IPS-15b (cell line): ENCODE results near the gene LSP1.
"Not testable (repeated sequence)": the region's sequence is repeated elsewhere in the genome, so short reads cannot be mapped to it uniquely, and the experiment has no call there.

ENCODE experiments used
- H3K27me3 ChIP-seq: one replicate; pipeline ENCODE4 v1.6.1; 2013; ENCODE audit warnings: low read length; ENCODE audit not compliant: control insufficient read depth, insufficient read depth
- H3K36me3 ChIP-seq: one replicate; pipeline ENCODE4 v1.6.1; 2013; ENCODE audit warnings: low read length; ENCODE audit not compliant: control insufficient read depth, insufficient read depth
- H3K4me1 ChIP-seq: one replicate; pipeline ENCODE4 v1.6.1; 2013; ENCODE audit warnings: mild to moderate bottlenecking, low read length; ENCODE audit not compliant: control insufficient read depth, insufficient read depth
- H3K4me3 ChIP-seq: one replicate; pipeline ENCODE4 v1.5.1; 2013; ENCODE audit warnings: low read depth, low read length
- H3K9ac ChIP-seq: one replicate; pipeline ENCODE4 v1.6.1; 2013; ENCODE audit warnings: low read depth, mild to moderate bottlenecking, low read length
- H3K9me3 ChIP-seq: one replicate; pipeline ENCODE4 v1.6.1; 2013; ENCODE audit warnings: mild to moderate bottlenecking, low read length; ENCODE audit not compliant: control insufficient read depth, insufficient read depth

Gene LSP1

DNA sequence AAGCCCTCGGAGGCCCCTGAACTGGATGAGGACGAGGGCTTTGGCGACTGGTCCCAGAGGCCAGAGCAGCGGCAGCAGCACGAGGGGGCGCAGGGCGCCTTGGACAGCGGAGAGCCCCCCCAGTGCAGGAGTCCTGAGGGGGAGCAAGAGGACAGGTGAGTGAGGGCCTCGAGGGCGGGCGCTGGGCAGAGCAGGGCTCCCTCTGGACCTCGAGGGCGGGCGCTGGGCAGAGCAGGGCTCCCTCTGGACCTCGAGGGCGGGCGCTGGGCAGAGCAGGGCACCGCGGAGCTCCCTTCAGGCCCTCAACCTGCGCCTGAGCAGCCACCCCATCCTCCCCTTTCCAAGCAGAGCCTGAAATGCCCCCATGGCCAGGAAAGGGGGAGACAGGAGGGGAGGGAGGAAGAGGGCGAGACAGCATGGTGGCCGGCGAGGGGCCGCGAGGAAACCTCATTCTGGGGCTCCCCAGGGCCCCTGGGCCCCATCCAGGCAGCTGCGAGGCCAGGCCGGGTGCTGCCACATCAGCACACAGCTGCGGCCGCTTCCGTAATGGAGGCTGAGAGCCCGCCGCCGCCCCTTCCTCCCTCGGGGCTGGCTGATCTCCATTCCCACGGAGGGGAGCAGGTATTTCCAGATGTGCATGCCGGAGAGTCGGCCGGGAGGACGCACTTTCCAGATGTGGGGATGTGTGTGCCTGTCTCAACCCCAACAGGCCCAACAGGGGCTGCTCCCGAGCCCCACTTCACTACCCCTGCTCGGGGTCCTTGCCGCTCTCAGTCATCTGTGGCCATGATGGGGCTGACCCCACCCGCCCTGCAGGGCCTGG is 28.8 kb downstream of the LSP1 start:
- no peak overlapping the region for H3K4me3 ChIP-seq
- no peaks in the 10 kb centered on the region for H3K9me3 ChIP-seq
- H3K27me3 ChIP-seq: no peaks in the 10 kb centered on the region
- H3K36me3 ChIP-seq: no peaks in the 10 kb centered on the region
- H3K4me1 ChIP-seq: no peaks in the 10 kb centered on the region
- no peak overlapping the region for H3K9ac ChIP-seq

GRCh38 chr11:1882265-1883238 is 29.7 kb downstream of the LSP1 start:
- H3K9me3 ChIP-seq: no peaks in the 10 kb centered on the region
- H3K36me3 ChIP-seq: no peaks in the 10 kb centered on the region
- peak overlapping the region; percentile 54 for H3K9ac ChIP-seq
- no peak overlapping the region for H3K4me3 ChIP-seq
- H3K4me1 ChIP-seq: no peaks in the 10 kb centered on the region
- H3K27me3 ChIP-seq: no peaks in the 10 kb centered on the region

- no peaks in the 10 kb centered on the region for H3K27me3 ChIP-seq
- H3K9ac ChIP-seq: no peak overlapping the region
- H3K9me3 ChIP-seq: no peaks in the 10 kb centered on the region
- no peaks in the 10 kb centered on the region for H3K36me3 ChIP-seq
- no peak overlapping the region for H3K4me3 ChIP-seq
- no peaks in the 10 kb centered on the region for H3K4me1 ChIP-seq
Measured at GRCh38 chr11:1883346-1884302, 30.7 kb downstream of the LSP1 start.

- Histone ChIP-seq H3K9me3 (no peaks in the 10 kb centered on the region), H3K4me3 (no peak overlapping the region), H3K9ac (no peak overlapping the region), H3K36me3 (no peaks in the 10 kb centered on the region), H3K4me1 (no peaks in the 10 kb centered on the region), H3K27me3 (no peaks in the 10 kb centered on the region)
Measured at GRCh38 chr11:1884303-1884700, 31.4 kb downstream of the LSP1 start.

- H3K4me3 ChIP-seq, H3K9me3 ChIP-seq, H3K27me3 ChIP-seq, H3K36me3 ChIP-seq, H3K4me1 ChIP-seq, H3K9ac ChIP-seq: not testable (repeated sequence)
Measured at GRCh38 chr11:1886551-1886950, 33.7 kb downstream of the LSP1 start.

DNA sequence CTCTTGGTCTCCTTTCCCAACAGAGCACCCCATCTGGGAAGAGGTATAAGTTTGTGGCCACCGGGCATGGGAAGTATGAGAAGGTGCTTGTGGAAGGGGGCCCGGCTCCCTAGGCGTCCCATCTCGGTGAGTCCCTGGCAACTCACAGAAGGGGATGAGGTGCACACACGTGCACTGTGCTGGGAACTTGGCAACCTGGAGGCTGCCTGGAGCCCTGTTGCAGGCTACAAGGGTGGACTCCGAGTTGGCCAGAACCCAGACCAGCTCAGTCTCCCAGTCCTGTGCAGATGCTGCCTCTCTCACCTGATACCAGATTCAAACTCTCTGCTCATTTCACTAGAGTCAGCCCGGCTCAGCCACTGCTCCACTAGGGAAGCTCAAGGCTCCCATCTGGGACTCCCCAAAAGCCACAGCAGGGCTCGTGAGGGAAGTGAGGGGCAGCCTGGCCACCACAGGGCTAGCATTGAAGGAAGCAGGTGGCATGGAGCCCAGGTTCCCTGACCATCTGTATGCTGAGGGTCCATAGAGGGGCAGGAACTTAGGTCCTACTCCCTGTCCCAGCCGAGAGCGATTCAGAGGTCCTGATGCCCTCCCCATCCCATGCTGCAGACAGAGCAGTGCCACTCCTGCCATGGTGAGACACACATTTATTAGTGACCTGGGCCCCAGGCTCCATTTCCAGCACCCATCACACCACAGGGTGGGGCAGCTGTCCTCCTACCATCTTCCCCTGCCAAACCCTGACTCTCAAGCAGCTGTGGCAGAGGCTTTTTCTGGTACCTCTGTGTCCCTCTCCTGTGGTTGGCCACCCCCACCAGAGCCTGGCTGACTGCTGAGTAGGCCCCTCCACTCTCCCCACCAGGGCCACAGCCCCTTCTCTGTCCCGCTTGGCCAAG is 34.8 kb downstream of the LSP1 start:
- no peaks in the 10 kb centered on the region for H3K36me3 ChIP-seq
- H3K9ac ChIP-seq: no peak overlapping the region
- no peak overlapping the region for H3K4me3 ChIP-seq
- H3K9me3 ChIP-seq: no peaks in the 10 kb centered on the region
- no peaks in the 10 kb centered on the region for H3K27me3 ChIP-seq
- H3K4me1 ChIP-seq: no peaks in the 10 kb centered on the region

DNA sequence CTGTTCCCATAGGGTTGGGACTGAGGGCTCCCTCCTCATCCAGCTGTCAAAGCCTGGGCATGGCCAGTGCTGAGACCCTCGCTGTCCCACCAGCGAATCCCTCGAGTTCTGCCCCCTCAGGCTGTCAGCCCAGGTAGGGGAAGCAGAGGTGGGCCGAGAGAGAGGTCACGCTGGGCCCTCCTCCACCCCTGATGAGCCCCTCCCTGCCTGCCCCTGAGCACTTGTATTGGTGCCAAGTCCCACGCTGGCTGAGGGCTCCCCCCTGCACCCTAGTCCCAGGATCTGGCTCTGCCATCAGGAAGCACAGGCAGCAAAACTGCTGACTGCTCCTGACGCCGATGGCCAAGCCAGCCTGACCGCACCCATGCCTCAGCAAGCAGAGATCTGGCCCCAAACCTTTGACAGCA is 35.5 kb downstream of the LSP1 start:
- H3K9me3 ChIP-seq: no peaks in the 10 kb centered on the region
- H3K9ac ChIP-seq: no peak overlapping the region
- no peaks in the 10 kb centered on the region for H3K27me3 ChIP-seq
- no peak overlapping the region for H3K4me3 ChIP-seq
- no peaks in the 10 kb centered on the region for H3K36me3 ChIP-seq
- no peaks in the 10 kb centered on the region for H3K4me1 ChIP-seq

DNA sequence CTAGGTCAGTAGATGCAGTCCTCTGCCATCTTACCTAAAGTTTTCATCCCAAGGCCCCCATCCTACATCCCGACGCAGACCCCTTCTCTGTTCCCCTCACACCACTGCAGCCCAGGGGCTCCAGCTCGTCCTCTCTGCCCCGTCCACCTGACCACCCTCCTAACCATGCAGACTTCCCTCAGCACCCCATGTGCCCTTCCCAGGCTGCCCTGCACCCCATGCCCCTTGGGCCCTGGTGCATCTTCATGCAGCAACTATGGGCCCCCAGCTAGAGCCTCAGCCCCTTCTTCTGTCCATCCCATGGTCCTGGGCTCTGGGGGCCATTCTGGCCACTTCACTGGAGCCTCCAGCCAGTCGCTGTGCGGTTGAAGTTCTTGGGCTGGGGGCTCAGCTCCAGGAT is 35.9 kb downstream of the LSP1 start:
- Histone ChIP-seq H3K27me3 (no peaks in the 10 kb centered on the region), H3K4me1 (no peaks in the 10 kb centered on the region), H3K36me3 (no peaks in the 10 kb centered on the region), H3K9me3 (no peaks in the 10 kb centered on the region), H3K9ac (no peak overlapping the region), H3K4me3 (no peak overlapping the region)

DNA sequence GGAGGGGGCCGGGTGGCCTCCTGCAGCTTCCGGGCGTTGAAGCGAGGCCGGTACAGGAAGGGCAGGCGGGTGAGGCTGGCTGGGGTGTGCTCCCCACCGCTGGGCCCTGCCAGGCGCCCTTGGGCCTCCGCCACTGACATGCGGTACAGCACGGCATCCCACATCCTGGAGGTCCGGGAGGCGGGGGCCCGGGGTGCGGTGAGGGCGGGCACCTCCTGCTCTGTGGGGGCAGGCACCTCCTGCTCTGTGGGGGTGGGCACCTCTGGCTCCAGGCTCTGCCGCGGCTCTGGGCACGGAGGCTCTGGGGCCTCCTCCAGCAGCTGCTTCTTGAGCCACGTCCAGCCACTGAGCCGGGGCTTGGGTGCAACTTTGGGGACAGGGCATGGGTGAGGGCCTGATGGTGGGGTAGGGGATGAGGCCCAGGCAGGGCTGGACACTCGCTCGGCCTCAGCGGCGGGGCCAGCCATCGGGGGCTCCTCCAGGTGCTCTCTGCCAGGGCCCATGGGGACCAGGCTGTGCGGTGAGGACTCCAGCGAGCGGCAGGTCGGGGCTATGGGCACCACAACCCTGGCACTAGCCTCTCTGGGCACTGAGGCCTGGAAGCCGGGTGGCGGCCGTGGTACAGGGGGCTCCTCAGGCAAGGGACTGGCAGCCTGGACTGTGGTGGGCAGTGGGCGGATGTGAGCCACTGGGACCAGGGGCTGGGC is 36.5 kb downstream of the LSP1 start:
- Histone ChIP-seq H3K9me3 (no peaks in the 10 kb centered on the region), H3K36me3 (no peaks in the 10 kb centered on the region), H3K27me3 (no peaks in the 10 kb centered on the region), H3K4me1 (no peaks in the 10 kb centered on the region), H3K4me3 (no peak overlapping the region), H3K9ac (no peak overlapping the region)
